OCI-LY1 (cell line): ENCODE measurements around the gene PTGS1.

Experiments used
- CTCF ChIP-seq: fragments of 200-600 bp; sonication (generic), shearing (Covaris generic); IDR thresholded peaks from 2 replicates; pipeline ENCODE4 v1.5.1; 2017; ENCODE audit warnings: mild to moderate bottlenecking, antibody characterized with exemption, low read length, moderate library complexity, mixed read lengths
- EZH2 ChIP-seq: fragments of 200-600 bp; sonication (generic), shearing (Covaris generic); IDR thresholded peaks from 2 replicates; pipeline ENCODE4 v1.8.0; 2017; ENCODE audit warnings: borderline replicate concordance, mixed run types, mild to moderate bottlenecking, antibody characterized with exemption, low read length, moderate library complexity, mixed read lengths

- no peak for TF ChIP-seq CTCF
- TF ChIP-seq EZH2: no peak
Measured at GRCh38 chr9:122402403-122402871, 31.6 kb downstream of the PTGS1 start.
